GM18505 (cell line): Measurements from ENCODE around the gene KLHL3.

Experiments used
- ATAC-seq: cut with Tn5 transposase; IDR thresholded peaks from one replicate; pipeline ENCODE4 v1.9.1; 2021; ENCODE audit not compliant: unreplicated experiment
- POLR2A ChIP-seq: IDR thresholded peaks from 4 replicates; pipeline ENCODE4 v1.6.1; 2011; ENCODE audit warnings: borderline replicate concordance; ENCODE audit not compliant: insufficient read depth, insufficient read length; ENCODE audit errors: extremely low read depth

The KLHL3 gene

DNA sequence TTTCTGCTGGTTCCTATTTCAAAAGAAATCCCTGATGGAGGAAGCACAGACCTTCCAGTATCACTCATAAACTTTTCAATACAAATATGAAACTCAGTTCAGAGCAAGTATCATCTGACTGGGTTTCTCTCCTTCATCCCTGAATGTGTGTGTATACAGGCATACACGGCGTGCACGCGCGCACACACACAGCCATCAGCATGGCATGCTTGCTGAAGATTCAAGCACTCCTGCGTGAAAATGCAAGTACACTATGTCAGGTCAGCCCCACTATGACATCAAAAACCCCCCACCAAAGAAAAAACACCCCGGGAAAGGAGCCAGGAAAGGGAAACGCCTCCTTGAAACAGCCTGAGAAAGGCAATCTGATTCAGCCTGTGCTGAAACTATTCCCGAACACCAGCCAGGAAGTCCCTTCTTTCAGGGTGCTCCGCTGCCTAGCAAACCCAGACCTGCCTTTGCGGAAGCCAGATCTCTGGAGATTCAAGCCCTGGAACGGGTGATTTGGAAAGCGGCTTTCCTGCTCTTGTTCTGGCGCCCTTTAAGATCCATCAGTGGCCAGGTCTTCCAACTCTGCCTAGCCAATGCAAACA lies 831 bp downstream of the KLHL3 start:
- no peak for ATAC-seq
- TF ChIP-seq POLR2A = no peak

DNA sequence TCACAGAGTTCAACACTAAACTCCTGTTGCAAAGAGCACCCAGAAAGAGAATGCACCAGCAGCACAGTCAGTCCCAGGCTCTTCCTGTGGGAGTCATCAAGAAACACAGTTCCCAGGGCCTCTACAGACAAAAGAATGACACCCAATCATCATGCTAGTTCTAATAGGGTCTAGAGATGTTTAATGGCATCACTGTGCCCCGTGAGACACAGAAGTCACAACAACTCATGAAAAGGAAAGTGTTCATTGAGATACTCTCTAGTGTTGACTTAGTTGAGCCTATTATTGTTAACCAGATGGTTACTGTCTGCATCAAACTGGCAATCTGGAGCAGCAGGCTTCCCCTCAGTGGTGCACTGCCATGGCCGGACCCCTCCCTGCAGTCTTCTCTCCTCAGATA lies 1.6 kb downstream of the KLHL3 start:
- no peak for TF ChIP-seq POLR2A
- no peak for ATAC-seq

DNA sequence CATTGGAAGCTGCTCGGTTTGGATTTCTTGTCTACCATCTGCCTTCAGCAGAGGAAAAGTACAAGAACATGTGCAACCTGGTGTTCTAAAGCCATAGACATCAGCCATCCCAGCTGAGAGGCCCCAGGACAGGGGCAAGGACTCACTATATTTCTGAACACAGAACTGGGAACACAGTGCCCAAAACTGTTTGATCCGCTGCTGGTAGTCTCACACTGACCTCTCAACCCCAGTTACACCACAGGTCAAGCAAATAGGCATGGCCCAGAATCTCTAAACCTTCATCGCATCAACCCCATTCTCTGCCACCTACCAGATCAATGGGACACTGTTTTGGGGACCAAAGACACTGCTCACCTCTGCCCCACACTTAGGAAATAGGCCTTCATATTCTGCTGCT lies 2.0 kb downstream of the KLHL3 start:
- ATAC-seq = no peak
- TF ChIP-seq POLR2A = no peak

DNA sequence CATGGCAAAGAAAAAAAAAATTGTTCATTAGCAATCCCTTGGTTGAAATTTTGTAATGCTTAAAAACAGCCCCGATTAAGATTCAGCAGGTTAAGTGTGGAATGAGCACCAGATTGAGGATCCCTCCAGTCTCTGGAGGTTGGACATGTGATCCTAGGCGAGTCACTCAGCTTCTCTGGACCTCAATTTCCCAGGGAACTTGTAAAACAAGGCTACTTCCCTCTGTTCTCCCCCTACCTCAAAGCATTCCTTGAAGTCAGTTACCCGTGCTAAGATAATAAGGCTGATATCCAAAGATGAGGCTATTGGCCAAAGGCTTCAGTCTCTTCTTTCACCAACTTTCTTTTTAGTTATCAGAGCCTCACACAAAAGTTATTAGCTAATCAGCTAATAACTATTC lies 2.9 kb downstream of the KLHL3 start:
- TF ChIP-seq POLR2A = no peak
- no peak for ATAC-seq

DNA sequence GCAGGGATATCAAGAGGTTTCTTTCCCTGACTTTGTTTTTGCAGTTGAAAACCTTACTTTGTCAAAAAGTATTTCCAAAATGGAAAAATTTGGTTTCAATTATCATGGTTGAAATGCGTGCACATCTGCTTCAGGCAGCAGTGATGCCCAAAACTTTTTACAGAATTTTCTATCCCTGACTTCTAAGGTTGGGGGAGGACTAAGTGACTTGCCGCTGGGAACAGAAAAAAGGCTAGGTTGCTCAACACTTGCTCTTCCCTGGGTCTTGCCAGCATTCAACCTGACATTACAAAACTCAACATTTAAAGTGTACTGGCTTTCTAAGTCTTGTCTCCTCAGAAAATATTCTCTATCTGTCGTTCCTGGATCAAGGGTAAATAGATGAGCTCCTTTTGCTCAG lies 4.7 kb downstream of the KLHL3 start:
- ATAC-seq = no peak
- TF ChIP-seq POLR2A = no peak

DNA sequence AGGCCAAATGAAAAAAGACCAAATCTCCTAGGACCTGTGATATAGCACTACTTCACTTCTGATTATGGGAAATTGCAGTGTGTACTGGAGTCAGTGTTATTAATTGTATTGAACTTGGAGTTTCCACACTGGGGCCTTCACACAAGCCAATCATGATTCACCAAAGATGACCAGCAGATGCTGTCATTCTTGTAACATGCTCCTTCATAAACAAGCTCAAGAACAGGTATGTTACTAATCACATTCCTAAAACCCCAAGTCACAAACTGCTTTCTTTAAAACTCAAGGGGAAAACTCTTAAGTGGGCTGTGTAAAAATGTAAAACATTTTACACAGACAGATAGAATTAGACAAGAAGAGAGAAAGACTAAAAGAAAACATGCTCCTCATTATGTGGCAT lies 5.6 kb downstream of the KLHL3 start:
- no peak for ATAC-seq
- no peak for TF ChIP-seq POLR2A

DNA sequence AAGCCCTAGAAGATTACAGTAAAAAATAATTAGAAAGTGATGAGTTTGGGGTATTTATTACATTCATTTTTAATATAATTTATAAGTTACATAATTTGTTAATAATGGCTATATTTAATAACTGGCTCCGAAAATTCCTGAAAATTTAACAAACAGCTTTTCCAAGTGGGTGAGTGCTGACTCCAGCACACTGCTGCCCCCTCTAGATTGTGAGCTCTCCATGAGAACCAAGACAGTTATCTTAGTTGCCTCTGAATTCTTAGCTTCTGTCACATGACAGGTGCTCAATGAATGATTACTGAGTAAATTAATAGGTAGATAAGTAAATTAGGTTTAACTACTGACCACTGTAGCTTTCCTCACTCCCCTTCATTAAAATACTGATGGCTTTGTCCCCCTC lies 7.8 kb downstream of the KLHL3 start:
- no peak for ATAC-seq
- no peak for TF ChIP-seq POLR2A

DNA sequence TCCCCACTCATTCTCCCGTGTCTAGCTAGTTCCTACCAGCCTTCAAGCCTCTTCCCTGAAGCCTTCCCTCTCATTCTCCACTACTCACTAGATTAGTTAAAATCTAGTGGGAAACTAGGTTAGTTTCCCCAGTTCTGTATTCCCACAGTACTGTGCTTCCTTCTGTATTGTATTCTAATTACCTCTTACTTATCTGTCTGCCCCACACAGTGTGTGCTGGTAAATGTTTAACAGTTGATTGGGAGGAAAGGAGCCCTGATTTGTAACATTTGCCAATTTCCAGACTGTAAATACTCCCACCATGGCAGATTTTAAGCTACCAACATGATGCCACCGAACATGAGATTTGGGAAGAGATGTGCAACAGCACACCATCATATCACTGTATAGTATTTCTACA lies 8.3 kb downstream of the KLHL3 start:
- TF ChIP-seq POLR2A = no peak
- no peak for ATAC-seq

DNA sequence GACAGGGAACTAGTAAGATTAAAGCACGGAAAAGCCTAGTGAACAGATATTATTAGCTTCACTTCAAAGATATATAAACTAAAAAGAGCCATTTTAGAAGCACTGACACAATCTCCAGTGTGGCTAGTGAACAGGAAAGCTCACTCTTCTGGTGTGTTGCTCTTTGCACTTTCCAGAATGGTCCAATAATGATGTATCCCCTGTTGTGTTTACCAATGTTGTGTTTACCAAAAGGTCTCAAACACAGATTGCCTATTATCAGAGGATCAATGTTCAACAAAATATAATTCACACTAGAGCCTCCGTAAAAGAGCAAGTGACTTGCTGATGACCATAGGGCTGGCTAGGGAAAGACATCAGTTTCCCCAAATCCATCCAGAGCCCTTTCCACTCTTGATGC lies 11.6 kb downstream of the KLHL3 start:
- no peak for ATAC-seq
- no peak for TF ChIP-seq POLR2A

DNA sequence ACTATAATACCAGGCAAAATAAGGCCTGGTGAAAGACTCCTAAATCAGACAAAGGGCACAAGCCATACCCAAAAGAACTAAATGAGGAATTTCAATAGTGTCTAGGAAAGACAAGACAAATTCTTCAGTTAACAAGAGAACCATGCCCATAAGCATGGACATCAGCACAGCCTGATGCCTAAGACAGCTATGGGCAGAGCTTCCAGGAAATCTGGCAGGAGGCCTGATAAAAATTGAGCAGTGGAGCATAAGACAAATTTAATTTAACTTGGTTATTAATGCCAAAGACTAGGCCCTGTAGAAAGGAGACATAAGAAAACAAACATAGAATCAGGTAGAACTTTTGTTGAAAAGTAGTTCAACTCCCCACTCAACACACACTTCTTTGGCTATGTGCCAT lies 17.3 kb downstream of the KLHL3 start:
- no peak for TF ChIP-seq POLR2A

DNA sequence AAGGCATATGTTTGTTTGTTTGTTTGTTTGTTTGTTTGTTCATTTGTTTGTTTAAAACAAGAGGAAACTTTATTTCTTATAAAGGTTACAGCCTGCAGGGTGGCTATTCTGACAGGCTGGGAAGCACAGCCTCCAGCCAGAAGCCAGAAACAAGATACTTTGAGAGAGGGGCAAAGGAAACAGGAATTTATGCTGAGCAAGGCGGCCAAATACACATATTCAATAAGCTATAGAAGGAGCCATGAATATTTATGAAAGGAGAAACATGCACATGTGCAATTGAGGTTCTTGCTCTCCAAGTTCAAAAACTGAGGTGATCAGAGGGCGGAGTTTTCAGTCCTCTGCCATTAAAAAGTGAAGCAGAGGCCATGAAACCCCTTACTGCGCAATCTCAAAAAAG lies 19.6 kb downstream of the KLHL3 start:
- no peak for TF ChIP-seq POLR2A
- no peak for ATAC-seq

More for the DNA sequence above, 17.3 kb downstream of the KLHL3 start:
- no peak for ATAC-seq

DNA sequence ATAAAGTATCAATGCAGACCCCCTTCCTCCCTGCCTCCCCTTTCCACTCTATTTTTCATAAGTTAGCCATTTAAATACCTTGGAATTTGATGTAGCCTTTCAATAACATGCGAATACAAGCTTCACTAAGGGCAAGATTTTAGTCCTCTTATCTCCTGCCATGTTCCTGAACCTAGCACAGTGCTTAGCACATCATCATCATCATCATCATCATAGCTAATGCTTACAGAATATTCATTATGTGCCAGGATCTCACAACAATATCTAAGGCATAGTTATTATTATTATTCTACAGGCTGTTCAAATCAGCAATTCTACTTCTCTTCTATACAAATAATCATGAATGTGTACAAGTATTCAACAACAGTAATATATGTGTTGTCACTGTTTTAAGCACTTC lies 20.4 kb downstream of the KLHL3 start:
- TF ChIP-seq POLR2A = no peak
- no peak for ATAC-seq

DNA sequence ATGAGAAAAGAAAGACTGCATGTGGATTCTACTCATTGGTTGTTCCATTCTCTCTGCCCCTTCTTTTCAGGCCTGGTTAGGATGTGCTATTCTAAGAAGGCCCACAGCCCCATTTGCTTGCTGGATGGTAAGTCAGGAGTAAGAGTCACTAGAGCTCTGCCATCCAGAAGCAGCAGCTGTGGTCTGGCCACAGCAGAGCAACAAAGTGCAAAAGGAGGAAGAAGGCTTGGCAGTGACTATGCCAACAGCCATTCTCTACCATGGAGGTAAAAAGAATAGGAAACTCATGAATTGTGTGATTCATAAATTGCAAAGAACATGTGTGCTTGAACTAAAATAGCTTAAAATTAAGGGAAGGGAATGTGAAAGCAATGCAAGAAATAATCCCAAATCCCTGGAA lies 20.9 kb downstream of the KLHL3 start:
- no peak for TF ChIP-seq POLR2A
- no peak for ATAC-seq

DNA sequence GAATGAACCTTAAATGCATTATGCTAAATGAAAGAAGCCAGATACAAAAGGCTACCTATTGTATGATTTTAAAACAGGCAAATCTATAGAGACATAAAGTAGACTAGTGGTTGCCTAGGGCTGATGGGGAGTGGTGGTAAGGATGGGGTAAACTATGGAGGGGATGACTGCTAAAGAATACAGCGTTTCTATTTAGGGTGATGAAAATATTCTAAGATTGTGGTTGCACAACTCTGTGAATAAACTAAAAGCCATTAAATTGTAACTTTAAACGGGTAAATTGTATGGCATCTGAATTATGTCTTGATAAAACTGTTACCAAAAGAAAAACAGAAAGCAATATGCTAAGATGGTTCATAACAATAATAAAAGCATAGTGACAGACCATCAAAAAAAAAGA lies 21.4 kb downstream of the KLHL3 start:
- no peak for ATAC-seq
- TF ChIP-seq POLR2A = no peak

DNA sequence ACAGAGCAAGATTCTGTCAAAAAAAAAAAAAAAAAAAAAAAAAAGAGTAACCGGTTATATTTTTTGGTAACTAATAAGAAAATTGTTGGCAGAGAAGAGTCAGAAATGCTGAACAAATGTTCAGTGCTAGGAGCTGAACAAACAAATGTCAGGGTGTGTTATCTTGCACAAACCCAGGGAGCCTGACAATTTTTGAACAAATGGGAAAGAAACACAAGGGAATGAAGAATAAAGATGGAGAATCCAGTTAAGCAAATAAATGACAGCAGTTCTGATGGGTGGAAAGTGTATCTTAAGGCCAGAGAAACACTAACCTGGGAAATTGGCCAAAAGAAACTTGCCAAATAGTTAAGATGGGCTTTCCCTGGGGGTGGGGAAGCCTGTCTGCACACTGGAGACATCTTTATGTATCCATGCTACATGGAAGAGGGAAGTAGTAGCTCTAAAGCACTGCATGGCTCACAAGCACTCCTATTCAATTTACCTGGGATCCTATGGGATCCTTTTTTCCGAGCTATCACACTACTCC lies 23.7 kb downstream of the KLHL3 start:
- ATAC-seq = no peak
- TF ChIP-seq POLR2A = no peak

DNA sequence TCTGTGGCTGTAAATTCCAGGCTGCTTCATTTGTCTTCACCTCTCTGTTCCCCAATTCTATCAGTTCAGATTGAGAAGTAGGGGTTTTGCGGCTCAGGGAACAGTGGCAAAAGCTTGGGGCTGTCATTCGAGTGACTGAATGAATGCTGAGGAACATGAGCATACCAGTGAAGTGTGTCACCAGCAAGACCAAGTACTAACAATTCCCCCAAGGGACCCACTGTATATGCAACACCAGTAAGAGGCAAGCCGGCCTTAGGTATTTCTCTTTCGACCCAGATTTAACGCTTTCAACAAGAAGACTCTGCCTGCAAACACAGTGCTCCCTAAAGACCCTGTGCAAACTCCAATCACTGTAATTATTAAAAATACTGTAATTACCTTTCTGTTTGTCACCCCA lies 25.8 kb downstream of the KLHL3 start:
- TF ChIP-seq POLR2A = no peak
- no peak for ATAC-seq
